Smooth muscle cell (in vitro differentiated cells): ENCODE results near the gene SHISAL1. TPM values are rescaled to one million over a fixed set of nuclear protein-coding genes. Genes with fewer than 3 reads are reported as not detected.

Source experiments
- DNase-seq: peaks from one replicate; lab custom pipeline; 2025; ENCODE audit not compliant: unreplicated experiment; lab: John Stamatoyannopoulos, UW
- H2AFZ ChIP-seq: fragments of 200-600 bp; sonication (generic); 2 replicates; pipeline ENCODE4 v1.6.0; 2016; ENCODE audit warnings: antibody characterized with exemption, low read depth, mild to moderate bottlenecking
- H3F3A ChIP-seq: fragments of 200-600 bp; sonication (generic); 2 replicates; pipeline ENCODE4 v1.6.0; 2017; ENCODE audit warnings: antibody characterized with exemption, low read depth
- H3K27ac ChIP-seq: fragments of 200-600 bp; sonication (generic); 2 replicates; pipeline ENCODE4 v1.5.1; 2016; ENCODE audit warnings: low read depth, mild to moderate bottlenecking
- H3K27me3 ChIP-seq: fragments of 200-600 bp; sonication (generic); 2 replicates; pipeline ENCODE4 v1.6.1; 2016; ENCODE audit warnings: low read depth, mild to moderate bottlenecking
- H3K36me3 ChIP-seq: fragments of 200-600 bp; sonication (generic); 2 replicates; pipeline ENCODE4 v1.5.1; 2016; ENCODE audit warnings: low read depth
- H3K4me1 ChIP-seq: fragments of 200-600 bp; sonication (generic); 2 replicates; pipeline ENCODE4 v1.5.1; 2016; ENCODE audit warnings: low read depth
- H3K4me2 ChIP-seq: fragments of 200-600 bp; sonication (generic); 2 replicates; pipeline ENCODE4 v1.6.0; 2016; ENCODE audit warnings: mild to moderate bottlenecking
- H3K4me3 ChIP-seq: fragments of 200-600 bp; sonication (generic); 2 replicates; pipeline ENCODE4 v1.5.1; 2016; ENCODE audit warnings: mild to moderate bottlenecking
- H3K79me2 ChIP-seq: fragments of 200-600 bp; sonication (generic); 2 replicates; pipeline ENCODE4 v1.6.0; 2016; ENCODE audit warnings: low read depth, mild to moderate bottlenecking
- H3K9ac ChIP-seq: fragments of 200-600 bp; sonication (generic); 2 replicates; pipeline ENCODE4 v1.6.0; 2016; ENCODE audit warnings: low read depth
- H3K9me3 ChIP-seq: fragments of 200-600 bp; sonication (generic); replicated peaks from 2 replicates; pipeline ENCODE4 v1.5.1; 2016; ENCODE audit warnings: low read depth
- H4K20me1 ChIP-seq: fragments of 200-600 bp; sonication (generic); 2 replicates; pipeline ENCODE4 v1.6.0; 2016; ENCODE audit warnings: low read depth
- CTCF ChIP-seq: fragments of 200-600 bp; sonication (generic); IDR thresholded peaks from 2 replicates; pipeline ENCODE4 v1.5.1; 2017; ENCODE audit warnings: borderline replicate concordance, mild to moderate bottlenecking, antibody characterized with exemption; ENCODE audit not compliant: insufficient read depth, poor library complexity, severe bottlenecking
- WGBS: methylation state at CpG from one replicate; pipeline ENCODE4 v1.1.7; 2016; ENCODE audit warnings: low lambda C conversion rate; 5-methylcytosine and 5-hydroxymethylcytosine counted together
- polyA plus RNA-seq: library from polyadenylated mRNA; unstranded; fragments of >200 nt; fragmentation: Nextera tagmentation; extraction: Ambion mirVana; gene quantifications from 2 replicates; pipeline ENCODE4 v1.2.1, GENCODE V29; 2016
- total RNA-seq: library from RNA; depleted of rRNA; stranded (reverse); fragments of >200 nt; gene quantifications from 2 replicates; pipeline ENCODE4 v1.2.3, GENCODE V29; 2014

Gene SHISAL1
- total and polyA plus RNA-seq, 2 experiments from 2014 or later, result 0.78 to 1.9 TPM

- Histone ChIP-seq H3K79me2 (no peaks in the 10 kb centered on the region), H3K4me1 (peaks cover 14% of the 10 kb centered on the region), H4K20me1 (no peaks in the 10 kb centered on the region), H3K4me3 (no peak overlapping the region), H3K9ac (no peak overlapping the region), H3F3A (no peaks in the 10 kb centered on the region), H3K27ac (no peak overlapping the region), H3K36me3 (no peaks in the 10 kb centered on the region), H3K27me3 (no peaks in the 10 kb centered on the region), H3K9me3 (no peaks in the 10 kb centered on the region), H2AFZ (no peak overlapping the region), H3K4me2 (no peak overlapping the region)
- TF ChIP-seq CTCF, result no peak
- WGBS, result 90% methylated on average over 17 of the region's 17 CpGs
- no peak for DNase-seq
These were observed 42.8 kb downstream of the SHISAL1 start for GRCh38 chr22:44269757-44270555.

- H3K79me2 ChIP-seq, result no peaks in the 10 kb centered on the region
- H3F3A ChIP-seq, result no peaks in the 10 kb centered on the region
These were observed 43.6 kb downstream of the SHISAL1 start for GRCh38 chr22:44269117-44269498.

GRCh38 chr22:44268431-44269116, 44.2 kb downstream of the SHISAL1 start:
- Histone ChIP-seq H3K79me2 (no peaks in the 10 kb centered on the region), H3K27me3 (no peaks in the 10 kb centered on the region), H3K36me3 (no peaks in the 10 kb centered on the region), H2AFZ (no peak overlapping the region), H3F3A (no peaks in the 10 kb centered on the region), H3K4me2 (no peak overlapping the region), H3K9me3 (no peaks in the 10 kb centered on the region), H3K27ac (no peak overlapping the region), H3K4me1 (peaks cover 14% of the 10 kb centered on the region), H3K9ac (no peak overlapping the region), H4K20me1 (no peaks in the 10 kb centered on the region), H3K4me3 (no peak overlapping the region)
- WGBS, result 90% methylated on average over 18 of the region's 18 CpGs
- no peak for TF ChIP-seq CTCF
- no peak for DNase-seq

More at GRCh38 chr22:44269117-44269498, 43.6 kb downstream of the SHISAL1 start:
- Histone ChIP-seq H3K36me3 (no peaks in the 10 kb centered on the region), H3K27me3 (no peaks in the 10 kb centered on the region), H2AFZ (no peak overlapping the region), H3K4me2 (no peak overlapping the region), H3K9me3 (no peaks in the 10 kb centered on the region), H3K9ac (no peak overlapping the region), H3K4me1 (peaks cover 14% of the 10 kb centered on the region), H3K27ac (no peak overlapping the region), H4K20me1 (no peaks in the 10 kb centered on the region), H3K4me3 (no peak overlapping the region)
- WGBS, result 97% methylated on average over 5 of the region's 5 CpGs
- TF ChIP-seq CTCF, result no peak
- no peak for DNase-seq
